Astrocyte (in vitro differentiated cells and primary cell): Measurements from ENCODE around the gene CLIC6. TPM values are rescaled to one million over a fixed set of nuclear protein-coding genes. Genes with fewer than 3 reads are reported as not detected.

ENCODE experiments used
- DNase-seq: peaks from one replicate; pipeline ENCODE4 v3.0.0-alpha.2; 2010; ENCODE audit warnings: low read depth
- FAIRE-seq: peaks from 2 replicates; lab custom pipeline; 2011; peaks lifted over from hg19 to GRCh38; lab: Jason Lieb, UNC
- H2AFZ ChIP-seq: 2 replicates; pipeline ENCODE4 v1.6.0; 2012; ENCODE audit warnings: low read depth, low read length, inconsistent platforms
- H3K27ac ChIP-seq: 2 replicates; pipeline ENCODE4 v1.5.1; 2011; ENCODE audit warnings: low read depth, low read length, inconsistent platforms
- H3K27me3 ChIP-seq: 2 replicates; pipeline ENCODE4 v1.6.0; 2011; ENCODE audit warnings: low read length, inconsistent platforms; ENCODE audit not compliant: insufficient read depth
- H3K36me3 ChIP-seq: 2 replicates; pipeline ENCODE4 v1.5.1; 2011; ENCODE audit warnings: low read length, inconsistent platforms; ENCODE audit not compliant: insufficient read depth
- H3K4me1 ChIP-seq: 2 replicates; pipeline ENCODE4 v1.5.1; 2011; ENCODE audit warnings: low read length, inconsistent platforms; ENCODE audit not compliant: insufficient read depth
- H3K4me2 ChIP-seq: 2 replicates; pipeline ENCODE4 v1.6.0; 2012; ENCODE audit warnings: low read length, inconsistent platforms
- H3K4me3 ChIP-seq: 2 replicates; pipeline ENCODE4 v1.5.1; 2011; ENCODE audit warnings: low read depth, mild to moderate bottlenecking, low read length, inconsistent platforms; ENCODE audit not compliant: insufficient read depth
- H3K79me2 ChIP-seq: 2 replicates; pipeline ENCODE4 v1.6.0; 2012; ENCODE audit warnings: mild to moderate bottlenecking, low read length, inconsistent platforms; ENCODE audit not compliant: insufficient read depth
- H3K9ac ChIP-seq: 2 replicates; pipeline ENCODE4 v1.6.0; 2012; ENCODE audit warnings: mild to moderate bottlenecking, low read length, inconsistent platforms
- H3K9me3 ChIP-seq: 2 replicates; pipeline ENCODE4 v1.5.1; 2012; ENCODE audit warnings: low read depth, mild to moderate bottlenecking, low read length, inconsistent platforms; ENCODE audit not compliant: insufficient read depth
- H4K20me1 ChIP-seq: 2 replicates; pipeline ENCODE4 v1.6.0; 2012; ENCODE audit warnings: low read length, inconsistent platforms; ENCODE audit not compliant: insufficient read depth
- H3K27ac Mint-ChIP-seq: one replicate; pipeline ENCODE4 v1.8.0; 2021; ENCODE audit warnings: mild to moderate bottlenecking, mixed read lengths; ENCODE audit not compliant: unreplicated experiment
- H3K27me3 Mint-ChIP-seq: one replicate; pipeline ENCODE4 v1.8.0; 2021; ENCODE audit warnings: low read depth, mixed read lengths; ENCODE audit not compliant: unreplicated experiment
- H3K36me3 Mint-ChIP-seq: one replicate; pipeline ENCODE4 v1.8.0; 2021; ENCODE audit warnings: low read depth, mixed read lengths; ENCODE audit not compliant: unreplicated experiment
- H3K4me1 Mint-ChIP-seq: one replicate; pipeline ENCODE4 v1.8.0; 2021; ENCODE audit warnings: low read depth, mixed read lengths; ENCODE audit not compliant: unreplicated experiment
- H3K4me3 Mint-ChIP-seq: one replicate; pipeline ENCODE4 v1.8.0; 2021; ENCODE audit warnings: mild to moderate bottlenecking, moderate library complexity, mixed read lengths; ENCODE audit not compliant: unreplicated experiment
- H3K9me3 Mint-ChIP-seq: one replicate; pipeline ENCODE4 v1.8.0; 2021; ENCODE audit warnings: mild to moderate bottlenecking, mixed read lengths; ENCODE audit not compliant: unreplicated experiment
- EZH2 ChIP-seq: IDR thresholded peaks from 2 replicates; pipeline ENCODE4 v1.6.1; 2012; ENCODE audit warnings: mild to moderate bottlenecking, low read length, inconsistent platforms; ENCODE audit not compliant: insufficient read depth
- total RNA-seq: library from RNA; stranded (reverse); gene quantifications from 2 replicates; pipeline ENCODE4 v1.2.1, GENCODE V29; 2021
- TF ChIP-seq, protein P1 (sequence below): IDR thresholded peaks from 2 replicates; pipeline ENCODE4 v1.5.1; 2011; ENCODE audit warnings: low read depth, mild to moderate bottlenecking, inconsistent platforms, low read length, moderate library complexity; ENCODE audit not compliant: insufficient read depth

Gene CLIC6
- total RNA-seq, 1 donor from 2014 or later: 0.30 TPM

DNA sequence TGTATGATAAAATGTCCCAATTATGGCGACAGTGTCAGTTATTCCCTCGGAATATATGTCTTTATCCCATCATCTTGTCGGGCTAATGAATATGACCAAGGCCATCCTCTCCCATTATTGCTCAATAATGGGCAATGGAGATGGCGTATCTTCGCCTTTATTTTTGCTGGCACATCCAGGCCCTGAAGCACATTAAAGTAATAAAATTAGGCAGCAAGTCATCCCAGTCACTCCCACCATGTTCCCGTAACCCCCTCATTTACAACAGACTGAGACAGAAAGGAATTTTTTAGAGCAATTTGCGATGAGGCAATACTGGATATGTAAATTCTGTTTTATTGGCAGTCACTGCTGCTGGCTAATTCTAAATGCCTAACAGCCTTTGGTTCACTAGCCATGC lies 35.3 kb downstream of the CLIC6 start:
- peak; percentile 58 for DNase-seq
- Histone ChIP-seq H3K4me3 (no peak overlapping the region), H3K9me3 (no peaks in the 10 kb centered on the region), H3K36me3 (no peaks in the 10 kb centered on the region), H3K4me2 (no peak overlapping the region), H3K27ac (no peak overlapping the region), H3K9ac (no peak overlapping the region), H3K79me2 (no peaks in the 10 kb centered on the region), H4K20me1 (no peaks in the 10 kb centered on the region), H3K4me1 (no peaks in the 10 kb centered on the region), H2AFZ (no peak overlapping the region), H3K27me3 (peaks cover 11% of the 10 kb centered on the region)
- Mint-ChIP-seq H3K9me3 (peaks cover 9% of the 10 kb centered on the region), H3K27ac (no peak overlapping the region), H3K4me3 (no peak overlapping the region), H3K36me3 (peaks cover 2% of the 10 kb centered on the region), H3K4me1 (peaks cover 9% of the 10 kb centered on the region), H3K27me3 (peaks cover 6% of the 10 kb centered on the region)
- no peak for FAIRE-seq
- TF ChIP-seq EZH2: no peak
- TF ChIP-seq, protein P1, sequence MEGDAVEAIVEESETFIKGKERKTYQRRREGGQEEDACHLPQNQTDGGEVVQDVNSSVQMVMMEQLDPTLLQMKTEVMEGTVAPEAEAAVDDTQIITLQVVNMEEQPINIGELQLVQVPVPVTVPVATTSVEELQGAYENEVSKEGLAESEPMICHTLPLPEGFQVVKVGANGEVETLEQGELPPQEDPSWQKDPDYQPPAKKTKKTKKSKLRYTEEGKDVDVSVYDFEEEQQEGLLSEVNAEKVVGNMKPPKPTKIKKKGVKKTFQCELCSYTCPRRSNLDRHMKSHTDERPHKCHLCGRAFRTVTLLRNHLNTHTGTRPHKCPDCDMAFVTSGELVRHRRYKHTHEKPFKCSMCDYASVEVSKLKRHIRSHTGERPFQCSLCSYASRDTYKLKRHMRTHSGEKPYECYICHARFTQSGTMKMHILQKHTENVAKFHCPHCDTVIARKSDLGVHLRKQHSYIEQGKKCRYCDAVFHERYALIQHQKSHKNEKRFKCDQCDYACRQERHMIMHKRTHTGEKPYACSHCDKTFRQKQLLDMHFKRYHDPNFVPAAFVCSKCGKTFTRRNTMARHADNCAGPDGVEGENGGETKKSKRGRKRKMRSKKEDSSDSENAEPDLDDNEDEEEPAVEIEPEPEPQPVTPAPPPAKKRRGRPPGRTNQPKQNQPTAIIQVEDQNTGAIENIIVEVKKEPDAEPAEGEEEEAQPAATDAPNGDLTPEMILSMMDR: no peak

DNA sequence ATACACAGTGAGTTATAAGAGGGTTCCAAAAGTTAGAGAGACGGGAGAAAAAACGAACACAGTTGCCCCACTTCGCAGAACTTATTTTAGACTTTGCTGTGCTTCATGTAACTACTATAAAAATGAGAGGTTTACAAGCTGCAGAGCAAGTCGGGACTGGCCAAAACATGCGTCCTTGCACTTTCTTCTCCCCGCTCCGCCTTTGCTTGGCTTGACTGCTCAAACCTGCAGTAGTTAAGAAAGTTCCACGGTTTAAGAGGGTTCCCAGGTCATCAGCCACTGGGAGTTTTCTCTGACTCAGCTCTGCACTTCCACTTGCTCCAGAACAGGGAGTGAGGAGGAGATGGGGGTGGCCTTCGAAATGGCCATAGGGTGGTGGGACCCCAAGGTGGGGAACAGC lies 36.2 kb downstream of the CLIC6 start:
- Histone ChIP-seq H2AFZ (no peak overlapping the region), H3K36me3 (no peaks in the 10 kb centered on the region), H3K4me2 (no peak overlapping the region), H3K27ac (no peak overlapping the region), H3K4me1 (no peaks in the 10 kb centered on the region), H3K4me3 (no peak overlapping the region), H3K9ac (no peak overlapping the region), H3K79me2 (no peaks in the 10 kb centered on the region), H3K27me3 (peaks cover 16% of the 10 kb centered on the region), H4K20me1 (no peaks in the 10 kb centered on the region), H3K9me3 (no peaks in the 10 kb centered on the region)
- H3K27ac Mint-ChIP-seq: no peak overlapping the region
- DNase-seq: no peak
- no peak for TF ChIP-seq EZH2
- TF ChIP-seq, protein P1: no peak
- H3K36me3 Mint-ChIP-seq: peaks cover 2% of the 10 kb centered on the region
- H3K27me3 Mint-ChIP-seq: peaks cover 6% of the 10 kb centered on the region
- H3K9me3 Mint-ChIP-seq: peaks cover 9% of the 10 kb centered on the region
- H3K4me1 Mint-ChIP-seq: peaks cover 9% of the 10 kb centered on the region
- no peak for FAIRE-seq
- H3K4me3 Mint-ChIP-seq: no peak overlapping the region

DNA sequence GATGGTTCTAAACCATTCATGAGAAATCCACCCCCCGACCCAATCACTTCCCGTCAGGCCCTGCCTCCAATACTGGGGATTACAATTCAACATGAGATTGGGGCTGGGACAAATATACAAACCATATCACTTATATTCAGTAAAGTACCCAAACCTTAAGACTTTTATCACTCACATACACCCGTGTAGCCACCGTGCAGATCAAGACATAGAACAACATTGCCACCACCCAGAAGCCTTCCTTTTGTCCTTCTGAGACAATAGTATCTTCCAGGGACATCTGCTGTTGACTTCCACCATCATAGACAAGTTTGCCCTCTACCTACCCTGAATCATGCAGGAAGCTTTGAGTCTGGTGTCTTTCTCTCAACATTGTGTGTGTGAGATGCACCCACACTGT lies 37.5 kb downstream of the CLIC6 start:
- Mint-ChIP-seq H3K27me3 (peaks cover 6% of the 10 kb centered on the region), H3K27ac (no peak overlapping the region), H3K36me3 (peaks cover 2% of the 10 kb centered on the region), H3K4me1 (peaks cover 9% of the 10 kb centered on the region), H3K9me3 (peaks cover 9% of the 10 kb centered on the region), H3K4me3 (no peak overlapping the region)
- H3K36me3 ChIP-seq: no peaks in the 10 kb centered on the region
- no peak overlapping the region for H3K27ac ChIP-seq
- no peaks in the 10 kb centered on the region for H3K9me3 ChIP-seq
- no peaks in the 10 kb centered on the region for H3K79me2 ChIP-seq
- H3K27me3 ChIP-seq: peaks cover 16% of the 10 kb centered on the region
- H3K4me3 ChIP-seq: no peak overlapping the region
- H3K4me2 ChIP-seq: no peak overlapping the region
- H3K4me1 ChIP-seq: no peaks in the 10 kb centered on the region
- TF ChIP-seq, protein P1: no peak
- H4K20me1 ChIP-seq: no peaks in the 10 kb centered on the region
- no peak overlapping the region for H2AFZ ChIP-seq
- FAIRE-seq (no peak), DNase-seq (no peak)
- no peak overlapping the region for H3K9ac ChIP-seq
